Inflammatory macrophage treated with lipopolysaccharide for 1 hour (primary cell): ENCODE measurements around the gene RBAK.
"Not testable (repeated sequence)": the region's sequence is repeated elsewhere in the genome, so short reads cannot be mapped to it uniquely, and the experiment has no call there.

ENCODE experiments used
- DNase-seq, 2 donors: peaks; one replicate each; pipeline ENCODE4 v3.0.0-alpha.2; 2020 to 2022

Gene RBAK

DNA sequence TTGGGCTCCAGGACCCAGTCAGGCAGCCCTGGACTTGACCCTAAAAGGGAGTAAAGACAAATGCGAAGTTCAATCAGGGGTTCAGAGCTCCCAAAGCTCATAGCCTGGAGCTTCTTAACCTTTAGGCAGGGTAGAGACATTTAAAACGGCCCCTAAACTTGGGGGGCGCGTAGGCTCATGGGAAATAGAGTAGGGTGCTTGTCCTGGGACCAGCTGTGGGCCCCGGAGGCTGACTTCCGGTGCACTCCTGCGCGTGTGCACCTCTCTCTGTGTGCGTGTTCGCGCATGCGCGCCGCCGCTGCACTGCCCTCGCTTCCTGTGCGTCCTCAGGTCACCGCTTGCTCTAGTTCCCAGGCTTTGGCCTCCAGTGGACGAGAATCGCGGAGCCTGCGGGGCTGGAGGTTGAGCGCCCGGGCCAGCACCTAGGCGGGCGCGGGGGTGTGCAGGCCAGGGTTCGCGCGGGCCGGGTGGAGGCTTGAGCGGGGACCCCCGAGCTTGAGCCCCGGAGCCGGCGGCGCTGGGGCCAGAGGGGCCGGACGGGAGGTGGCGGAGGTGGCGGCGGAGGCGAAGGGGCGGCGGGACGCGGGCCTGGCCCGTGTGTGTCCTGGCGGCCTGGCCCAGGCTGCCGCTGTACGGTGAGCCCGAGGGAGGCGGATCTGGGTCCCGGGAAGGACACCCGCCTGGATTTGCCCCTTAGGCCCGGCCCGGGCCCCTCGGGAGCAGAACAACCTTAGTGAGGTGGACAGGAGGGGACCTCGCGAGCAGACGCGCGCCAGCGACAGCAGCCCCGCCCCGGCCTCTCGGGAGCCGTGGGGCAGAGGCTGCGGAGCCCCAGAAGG is at the start of gene RBAK:
RBAK (plus strand) TSS at position 303 of the 839 bp plus-strand sequence. CDS start 2,217 bp downstream, outside the sequence.
- peak; percentile 86 to 95 for DNase-seq

GRCh38 chr7:4996696-4997222 is 48.9 kb upstream of the RBAK start:
- no peak for DNase-seq

DNA sequence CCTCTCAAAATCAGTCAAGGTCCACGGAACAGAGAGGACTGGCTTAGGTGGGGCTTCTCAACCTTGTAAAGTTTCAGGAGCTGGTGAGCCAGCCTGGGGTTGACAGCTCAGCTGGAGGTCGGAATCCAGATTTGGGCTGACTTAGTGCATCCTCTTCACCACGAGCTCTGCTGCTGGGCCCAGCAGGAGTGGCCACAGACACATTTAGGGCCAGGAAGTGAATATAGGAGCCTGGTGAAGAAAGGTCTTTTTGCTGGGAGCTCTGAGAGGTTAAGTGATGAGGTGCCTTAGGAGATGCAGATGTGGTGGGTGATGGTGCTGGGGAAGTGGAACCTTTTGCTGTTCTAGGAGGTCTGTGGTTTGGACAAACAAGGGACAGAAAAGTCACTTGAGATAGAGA is 47.4 kb upstream of the RBAK start:
- no peak for DNase-seq

DNA sequence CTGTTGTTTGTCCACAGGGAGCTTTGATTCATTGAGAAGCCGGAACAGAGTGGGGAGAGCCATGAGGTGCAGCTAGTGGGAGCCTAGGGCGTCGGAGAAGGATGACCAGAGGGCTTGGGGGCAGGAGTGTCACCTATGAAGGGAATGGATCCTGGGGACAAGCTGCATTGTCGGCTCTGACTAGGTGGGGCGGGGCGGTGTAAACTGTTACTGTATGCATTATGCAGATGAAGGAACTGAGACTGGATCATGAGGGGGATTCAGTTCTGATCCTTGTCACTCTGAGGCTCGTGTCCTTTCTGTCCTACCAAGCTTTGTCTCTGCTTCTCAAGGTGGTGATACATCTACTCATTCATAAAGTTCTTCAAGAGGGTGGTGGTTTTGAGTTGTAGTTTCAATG is 46.8 kb upstream of the RBAK start:
- no peak for DNase-seq

GRCh38 chr7:4999369-4999950 is 46.2 kb upstream of the RBAK start:
- no peak for DNase-seq

DNA sequence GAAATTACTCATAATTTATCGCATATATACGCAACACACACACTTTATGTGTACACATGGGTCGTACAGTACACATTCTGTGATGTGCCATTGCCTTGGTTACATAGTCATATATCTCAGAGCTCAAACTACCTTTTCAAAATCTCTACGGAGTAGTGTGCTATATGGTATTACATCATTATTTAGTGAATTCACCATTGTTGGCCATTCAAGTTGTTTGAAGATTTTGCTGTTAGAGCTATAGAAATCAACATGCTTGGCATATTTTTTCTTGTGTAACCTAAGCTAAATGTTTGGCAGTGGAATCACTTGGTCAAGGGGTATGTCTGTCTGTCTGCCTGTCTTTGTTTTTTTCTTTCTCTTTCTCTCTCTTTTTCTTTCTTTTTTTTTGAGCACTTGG is 44.7 kb upstream of the RBAK start:
- DNase-seq, result no peak

DNA sequence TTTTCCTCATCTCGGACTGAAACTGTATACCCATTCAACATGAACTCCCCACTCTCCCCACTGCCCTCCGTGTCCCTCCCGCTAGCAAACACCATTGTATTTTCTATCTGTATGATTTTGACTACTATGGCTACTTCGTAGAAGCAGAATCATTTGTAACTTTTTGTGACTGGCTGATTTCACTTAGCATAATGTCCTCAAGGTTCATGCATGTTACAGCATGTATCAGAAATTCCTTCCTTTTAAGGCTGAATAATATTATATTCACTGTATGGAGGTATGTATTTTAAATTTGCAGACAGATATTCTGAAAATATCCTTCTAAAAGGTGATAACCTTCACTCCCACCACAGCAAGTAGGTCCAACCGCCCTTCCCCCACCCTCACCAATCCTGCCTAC is 43.7 kb upstream of the RBAK start:
- DNase-seq, result no peak

DNA sequence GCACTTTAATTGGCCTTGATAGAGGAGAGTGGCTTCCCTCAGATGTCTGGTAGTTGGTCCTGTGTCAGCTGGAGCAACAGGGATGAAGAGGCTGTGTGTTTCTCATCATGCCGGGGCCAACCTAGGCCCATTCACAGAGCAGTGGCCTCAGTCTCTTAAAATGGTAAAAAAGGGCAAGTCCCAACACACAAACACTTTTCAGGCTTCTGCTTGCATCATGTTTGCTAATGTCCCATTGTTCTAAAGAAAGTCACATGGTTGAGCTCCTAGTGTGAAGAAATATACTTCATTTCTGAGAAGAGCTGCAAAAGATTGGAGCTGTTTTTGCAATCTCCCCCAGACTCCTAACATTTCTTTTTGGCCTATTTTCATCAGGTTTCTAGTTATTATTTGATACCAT is 40.6 kb upstream of the RBAK start:
- DNase-seq, result peak in 1 of 2 donors; percentile 2

GRCh38 chr7:5012985-5013384 is 32.7 kb upstream of the RBAK start:
- no peak for DNase-seq

DNA sequence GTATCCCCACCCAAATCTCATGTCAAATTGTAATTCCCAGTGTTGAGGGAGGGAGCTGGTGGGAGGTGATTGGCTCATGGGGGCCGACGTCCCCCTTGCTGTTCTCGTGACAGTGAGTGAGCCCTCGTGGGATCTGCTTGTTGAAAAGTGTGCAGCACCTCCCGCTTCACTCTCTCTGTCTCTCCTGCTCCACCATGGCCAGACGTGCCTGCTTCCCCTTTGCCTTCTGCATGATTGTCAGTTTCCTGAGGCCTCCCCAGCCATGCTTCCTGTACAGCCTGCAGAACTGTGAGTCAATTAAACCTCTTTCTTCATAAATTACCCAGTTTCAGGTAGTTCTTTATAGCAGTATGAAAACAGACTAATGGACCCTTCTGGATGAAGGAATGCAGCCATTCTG is 29.7 kb upstream of the RBAK start:
- DNase-seq, result not testable (repeated sequence)

- not testable (repeated sequence) for DNase-seq
Measured at GRCh38 chr7:5017626-5018025, 28.0 kb upstream of the RBAK start.

- DNase-seq, result no peak
Measured at GRCh38 chr7:5020098-5020497, 25.6 kb upstream of the RBAK start.

DNA sequence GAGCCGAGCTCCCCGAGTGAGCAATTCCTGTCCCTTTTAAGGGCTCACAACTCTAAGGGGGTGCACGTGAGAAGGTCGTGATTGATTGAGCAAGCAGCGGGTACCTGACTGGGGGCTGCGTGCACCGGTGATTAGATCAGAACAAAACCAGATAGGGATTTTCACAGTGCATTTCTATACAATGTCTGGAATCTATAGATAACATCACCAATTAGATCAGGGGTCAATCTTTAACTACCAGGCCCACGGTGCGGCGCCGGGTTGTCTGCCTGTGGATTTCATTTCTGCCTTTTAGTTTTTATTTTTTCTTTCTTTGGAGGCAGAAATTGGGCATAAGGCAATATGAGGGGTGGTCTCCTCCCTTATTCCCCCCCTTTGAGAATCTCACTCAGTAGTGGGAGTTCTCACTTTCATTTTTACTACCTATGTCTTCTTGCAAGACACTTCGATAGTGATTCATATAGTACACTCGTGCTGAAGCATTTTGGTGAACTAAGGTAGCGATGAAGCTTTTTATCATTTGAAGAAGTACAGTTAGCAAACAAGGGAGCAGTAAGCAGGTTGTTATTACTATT is 24.6 kb upstream of the RBAK start:
- not testable (repeated sequence) for DNase-seq

DNA sequence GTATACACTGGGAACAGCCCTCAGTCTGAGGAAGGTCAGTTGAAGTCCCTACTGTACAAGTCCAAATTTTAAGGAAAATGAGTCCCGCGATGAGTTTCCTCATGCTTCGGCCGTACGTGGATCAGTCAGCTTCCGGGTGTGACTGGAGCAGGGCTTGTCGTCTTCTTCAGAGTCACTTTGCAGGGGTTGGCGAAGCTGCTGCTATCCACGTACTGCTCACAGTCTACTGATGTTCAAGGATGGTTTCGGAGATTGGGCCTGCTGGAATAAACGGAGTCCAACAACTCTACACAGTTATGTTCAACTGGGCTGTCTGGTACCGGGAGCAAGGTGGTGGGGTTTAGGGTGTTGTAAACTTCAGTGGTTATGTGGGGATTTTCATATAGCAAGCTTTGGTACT is 22.0 kb upstream of the RBAK start:
- not testable (repeated sequence) for DNase-seq

DNA sequence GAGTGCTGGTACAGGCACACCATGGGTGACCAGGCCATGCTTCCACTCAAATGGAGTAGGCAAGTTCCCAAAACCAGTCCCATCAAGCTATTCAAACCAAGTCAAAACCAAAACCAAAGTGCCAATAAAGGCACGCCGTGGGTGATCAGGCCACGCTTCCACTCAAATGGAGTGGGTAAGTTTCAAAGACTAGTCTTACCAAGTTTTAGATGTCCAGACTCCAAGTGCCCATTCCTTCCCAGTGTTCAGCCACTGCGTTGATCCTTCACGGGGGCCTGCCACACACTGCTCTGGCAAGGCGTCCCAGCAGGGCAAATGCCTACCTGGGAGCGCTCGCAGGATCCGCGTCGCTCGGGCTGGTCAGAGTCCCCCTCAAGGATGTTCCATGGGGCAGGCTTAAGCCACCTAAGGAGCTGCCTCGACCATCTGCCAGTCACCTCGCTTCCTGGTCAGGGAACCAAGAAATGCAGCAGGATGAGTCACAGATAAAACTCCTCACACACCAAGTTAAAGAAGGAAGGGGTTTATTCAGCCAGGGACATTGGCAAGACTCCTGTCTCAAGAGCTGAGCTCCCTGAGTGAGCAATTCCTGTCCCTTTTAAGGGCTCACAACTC is 17.8 kb upstream of the RBAK start:
- DNase-seq, result not testable (repeated sequence)

DNA sequence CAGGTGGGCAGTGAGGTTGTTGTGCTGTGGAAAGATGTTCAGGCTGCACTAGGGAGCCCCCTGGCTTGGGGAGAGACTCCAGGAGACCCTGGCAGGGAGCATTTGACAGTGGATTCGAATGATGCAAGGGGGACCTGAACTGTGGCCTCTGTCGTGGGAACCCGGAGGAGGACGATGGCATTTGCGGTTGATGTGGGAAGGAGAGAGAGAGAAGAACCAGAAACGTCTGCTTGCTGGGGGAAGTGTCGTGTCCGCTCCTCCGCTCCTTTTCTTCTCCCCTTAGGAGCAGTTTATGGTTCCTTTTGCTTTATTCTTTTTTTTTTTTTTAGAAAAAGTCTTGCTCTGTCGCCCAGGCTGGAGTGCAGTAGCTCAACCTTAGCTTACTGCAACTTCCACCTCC is 12.5 kb upstream of the RBAK start:
- not testable (repeated sequence) for DNase-seq

DNA sequence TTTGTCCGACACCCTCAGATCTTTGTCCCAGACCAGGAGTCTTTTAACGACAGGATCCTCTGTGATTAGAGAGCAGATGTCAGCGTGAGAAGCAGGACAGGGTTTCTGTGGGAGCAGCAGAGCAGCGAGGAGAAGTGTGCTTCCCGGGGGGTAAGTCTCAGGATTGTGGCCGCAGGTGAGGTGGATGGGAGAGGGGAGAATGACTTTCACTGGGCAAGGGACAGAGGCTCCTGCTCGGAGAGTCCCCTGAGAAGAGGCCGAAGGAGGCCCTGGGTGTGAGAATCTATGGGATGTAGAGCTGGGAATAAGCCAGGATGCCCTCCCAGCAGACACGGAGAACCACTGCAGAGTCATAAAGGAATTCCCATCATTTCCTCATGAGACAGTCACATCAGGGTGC is 10.4 kb upstream of the RBAK start:
- DNase-seq, result no peak

DNA sequence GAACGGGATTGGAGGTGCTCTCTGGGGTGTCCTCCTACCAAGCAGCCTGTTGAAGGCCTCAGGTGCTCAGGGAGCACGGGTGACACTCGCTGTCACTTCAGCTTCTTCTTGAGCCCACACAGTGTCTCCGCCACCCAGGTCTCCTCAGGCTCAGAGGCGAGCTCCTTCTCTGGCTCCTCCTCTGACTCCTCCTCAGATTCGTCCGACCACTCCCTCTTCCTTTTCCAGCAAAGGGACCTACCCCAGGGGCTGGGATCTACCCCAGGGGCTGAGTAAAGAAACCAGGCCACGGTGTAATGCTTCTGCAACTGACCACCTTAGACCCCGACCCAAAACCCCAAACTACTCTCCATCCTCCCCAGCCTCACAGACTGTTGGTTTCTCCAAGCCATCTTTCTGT is 9.2 kb upstream of the RBAK start:
- DNase-seq, result no peak

DNA sequence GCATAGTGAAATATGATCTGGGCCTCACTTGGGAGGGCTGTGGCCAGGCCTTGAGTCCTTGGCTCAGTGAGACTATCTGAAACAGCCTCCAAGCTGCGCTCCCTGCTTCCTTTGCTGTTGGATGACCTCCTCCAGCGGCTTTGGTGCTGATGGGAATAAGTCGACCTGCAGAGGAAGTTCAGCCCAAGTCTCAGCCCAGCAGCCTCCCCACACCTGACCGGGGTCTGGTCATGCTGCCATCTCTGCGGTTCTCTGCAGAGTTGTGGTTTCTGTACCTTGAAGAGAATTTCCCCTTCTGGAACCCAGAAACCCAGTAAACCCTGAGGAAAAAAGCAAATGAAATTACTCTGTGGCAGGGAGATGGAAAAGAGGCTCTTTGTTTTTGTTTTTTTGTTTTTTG is 4.6 kb upstream of the RBAK start:
- DNase-seq, result no peak

- no peak for DNase-seq
Measured at GRCh38 chr7:5043661-5044060, 2.0 kb upstream of the RBAK start.

DNA sequence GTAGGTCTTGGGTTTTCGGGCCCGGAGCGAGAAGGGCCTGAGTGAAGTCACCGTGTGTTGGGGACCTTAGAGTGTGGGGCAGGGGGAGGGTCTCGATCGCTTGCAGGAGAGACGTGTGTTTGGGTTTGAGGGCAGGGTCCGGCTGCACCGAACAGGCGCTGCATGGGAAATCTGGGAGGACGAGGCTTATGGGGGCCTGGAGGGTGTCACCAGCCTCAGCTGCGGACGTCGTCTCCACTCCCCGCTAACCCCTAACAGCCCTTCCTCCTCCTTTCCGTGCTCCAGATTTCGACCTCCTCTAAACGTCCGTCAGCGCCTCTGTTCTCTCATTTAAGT is 705 bp downstream of the RBAK start:
- peak in 1 of 2 donors; percentile 6 for DNase-seq

DNA sequence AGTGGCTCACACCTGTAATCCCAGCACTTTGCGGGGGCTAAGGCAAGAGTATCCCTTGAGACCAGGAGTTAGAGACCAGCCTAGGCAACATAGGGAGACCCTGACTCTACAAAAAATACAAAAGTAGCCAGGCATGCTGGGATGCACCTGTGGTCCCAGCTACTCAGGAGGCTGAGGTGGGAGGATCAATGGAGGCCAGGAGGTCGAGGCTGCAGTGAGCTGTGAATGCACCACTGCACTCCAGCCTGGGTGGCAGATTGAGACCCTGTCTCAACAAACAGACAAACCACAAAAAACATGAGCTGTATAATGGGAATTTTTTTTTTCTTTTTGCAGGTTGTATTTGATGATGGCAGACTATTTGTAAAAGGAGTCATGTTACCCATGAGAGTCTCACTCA is 1.5 kb downstream of the RBAK start:
- not testable (repeated sequence) for DNase-seq

GRCh38 chr7:5050676-5051075 is 5.0 kb downstream of the RBAK start:
- DNase-seq, result peak; percentile 3 to 8

DNA sequence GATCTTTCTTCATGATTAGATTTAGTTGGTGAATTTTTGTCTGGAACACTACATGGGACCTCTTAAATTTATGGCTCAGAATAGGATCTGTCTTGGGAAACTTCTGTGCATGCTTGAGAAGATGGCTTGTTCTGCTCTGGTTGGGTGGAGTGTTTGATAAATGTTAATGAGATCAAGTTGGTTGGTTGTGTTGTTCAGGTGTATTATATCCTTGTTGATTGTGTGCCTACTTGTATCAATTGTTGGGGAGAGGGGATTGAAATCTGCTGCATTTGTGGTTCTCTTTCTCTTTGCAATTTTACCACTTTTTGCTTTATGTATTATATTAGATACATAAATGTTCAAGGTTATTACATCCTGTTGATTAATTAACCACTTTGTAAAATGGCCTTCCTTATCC is 6.1 kb downstream of the RBAK start:
- DNase-seq, result not testable (repeated sequence)
